Naive thymus-derived CD8-positive, alpha-beta T cell (primary cell): ENCODE measurements around the gene WFDC12. TPM values are rescaled to one million over a fixed set of nuclear protein-coding genes. Genes with fewer than 3 reads are reported as not detected.

Source experiments
- ATAC-seq, 2 donors: fragments of 150-1000 bp; cut with Tn5 transposase in 1 of 2; sonication (Bioruptor Pico), chemical (Tn5 transposase) in 1 of 2; 1 replicate in 1 of 2; 2 replicates in 1 of 2; pipeline ENCODE4 v1.10.0; 2021; ENCODE audit warnings: mild to moderate bottlenecking in 2 of 2, moderate library complexity in 2 of 2
- POLR2A ChIA-PET: fragments of 350-600 bp; sonication (Branson Sonifier 250); formaldehyde crosslinking; loops from one replicate; lab custom pipeline; 2021; ENCODE audit warnings: antibody characterized with exemption; lab: Charles Lee
- DNase-seq, 10 donors: peaks; one replicate each; pipeline versions ENCODE4 v3.0.0 to v3.0.0-alpha.2; 2020 to 2022
- H3K27ac Mint-ChIP-seq, 10 donors: one replicate each; pipeline ENCODE4 v1.8.0; 2020 to 2022; ENCODE audit warnings: mild to moderate bottlenecking in 10 of 10, mixed read lengths in 10 of 10, moderate library complexity in 4 of 10, inconsistent platforms in 1 of 10
- H3K27me3 Mint-ChIP-seq, 5 donors: one replicate each; pipeline ENCODE4 v1.8.0; 2021 to 2022; ENCODE audit warnings: mixed read lengths in 5 of 5
- H3K36me3 Mint-ChIP-seq, 3 donors: one replicate each; pipeline ENCODE4 v1.8.0; 2020 to 2022; ENCODE audit warnings: mixed read lengths in 3 of 3, mild to moderate bottlenecking in 2 of 3, inconsistent platforms in 1 of 3
- H3K4me1 Mint-ChIP-seq, 4 donors: one replicate each; pipeline ENCODE4 v1.8.0; 2021 to 2022; ENCODE audit warnings: mixed read lengths in 4 of 4
- H3K4me3 Mint-ChIP-seq, 10 donors: one replicate each; pipeline ENCODE4 v1.8.0; 2020 to 2022; ENCODE audit warnings: mild to moderate bottlenecking in 10 of 10, mixed read lengths in 10 of 10, moderate library complexity in 6 of 10, inconsistent platforms in 1 of 10
- H3K9me3 Mint-ChIP-seq, 9 donors: one replicate each; pipeline ENCODE4 v1.8.0; 2020 to 2022; ENCODE audit warnings: mixed read lengths in 9 of 9, mild to moderate bottlenecking in 3 of 9, inconsistent platforms in 1 of 9, moderate library complexity in 1 of 9
- polyA plus RNA-seq, 3 donors: library from polyadenylated mRNA; unstranded; fragments of 300-500 nt; fragmentation: Illumina TruSeq; gene quantifications; one replicate each; pipeline ENCODE4 v1.2.3, GENCODE V29; 2021
- total RNA-seq, 8 experiments: library from RNA in 2 of 8; stranded (reverse) in 2 of 8; gene quantifications; one replicate each; pipeline ENCODE4 v1.2.3 and lab custom pipeline; 2021 to 2026

Gene WFDC12
- total and polyA plus RNA-seq, 5 experiments from 2014 or later = not detected

- POLR2A ChIA-PET = no interaction called here
- ATAC-seq (no peak), DNase-seq (no peak)
- no peaks in the 10 kb centered on the region for H3K9me3 Mint-ChIP-seq
- no peak overlapping the region for H3K4me3 Mint-ChIP-seq
- peaks cover 3 to 8% (median 4%) of the 10 kb centered on the region in 4 donors for H3K4me1 Mint-ChIP-seq
- no peak overlapping the region for H3K27ac Mint-ChIP-seq
- H3K27me3 Mint-ChIP-seq = peaks cover 0 to 15% (median 4%) of the 10 kb centered on the region in 5 donors
- H3K36me3 Mint-ChIP-seq = no peaks in the 10 kb centered on the region
Observed at GRCh38 chr20:45112754-45113153, 11.5 kb downstream of the WFDC12 start.

GRCh38 chr20:45111799-45112471 lies 12.3 kb downstream of the WFDC12 start:
- DNase-seq (no peak), ATAC-seq (no peak)
- H3K27me3 Mint-ChIP-seq = peaks cover 0 to 18% (median 2%) of the 10 kb centered on the region in 5 donors
- H3K4me1 Mint-ChIP-seq = peaks cover 3 to 8% (median 4%) of the 10 kb centered on the region in 4 donors
- no peak overlapping the region for H3K4me3 Mint-ChIP-seq
- no peak overlapping the region for H3K27ac Mint-ChIP-seq
- H3K9me3 Mint-ChIP-seq = no peaks in the 10 kb centered on the region
- no peaks in the 10 kb centered on the region for H3K36me3 Mint-ChIP-seq
- POLR2A ChIA-PET = no interaction called here

GRCh38 chr20:45111285-45111684 lies 13.0 kb downstream of the WFDC12 start:
- Mint-ChIP-seq H3K27ac (no peak overlapping the region), H3K27me3 (peaks cover 0 to 16% (median 4%) of the 10 kb centered on the region in 5 donors), H3K4me3 (no peak overlapping the region), H3K36me3 (no peaks in the 10 kb centered on the region), H3K4me1 (peaks cover 3 to 8% (median 4%) of the 10 kb centered on the region in 4 donors), H3K9me3 (no peaks in the 10 kb centered on the region)
- POLR2A ChIA-PET = no interaction called here
- ATAC-seq = no peak
- DNase-seq = no peak

- no peaks in the 10 kb centered on the region for H3K36me3 Mint-ChIP-seq
- DNase-seq (no peak), ATAC-seq (no peak)
Observed at GRCh38 chr20:45110301-45110700, 14.0 kb downstream of the WFDC12 start.

GRCh38 chr20:45109634-45110033 lies 14.6 kb downstream of the WFDC12 start:
- peaks cover 4 to 21% (median 7%) of the 10 kb centered on the region in 5 donors for H3K27me3 Mint-ChIP-seq
- peaks cover 0 to 2% (median under 1%) of the 10 kb centered on the region in 4 donors for H3K4me1 Mint-ChIP-seq
- no peak overlapping the region for H3K4me3 Mint-ChIP-seq
- DNase-seq (no peak), ATAC-seq (no peak)
- POLR2A ChIA-PET = no interaction called here
- H3K36me3 Mint-ChIP-seq = no peaks in the 10 kb centered on the region
- no peak overlapping the region for H3K27ac Mint-ChIP-seq
- H3K9me3 Mint-ChIP-seq = no peaks in the 10 kb centered on the region

More at GRCh38 chr20:45110301-45110700, 14.0 kb downstream of the WFDC12 start:
- Mint-ChIP-seq H3K9me3 (no peaks in the 10 kb centered on the region), H3K27me3 (peaks cover 0 to 16% (median 4%) of the 10 kb centered on the region in 5 donors), H3K4me3 (no peak overlapping the region), H3K4me1 (peaks cover 3 to 8% (median 3%) of the 10 kb centered on the region in 4 donors), H3K27ac (no peak overlapping the region)
- POLR2A ChIA-PET = no interaction called here

- ATAC-seq (no peak), DNase-seq (no peak)
- H3K27ac Mint-ChIP-seq = no peak overlapping the region
- POLR2A ChIA-PET = interaction anchor here (1.3 kb wide), 1 partner anchor 9 kb away, joined by 4 read pairs; no protein-coding TSS in a partner anchor
- peaks cover 13 to 36% (median 19%) of the 10 kb centered on the region in 5 donors for H3K27me3 Mint-ChIP-seq
- H3K4me1 Mint-ChIP-seq = peaks cover 3 to 9% (median 4%) of the 10 kb centered on the region in 4 donors
- no peak overlapping the region for H3K4me3 Mint-ChIP-seq
- H3K9me3 Mint-ChIP-seq = no peaks in the 10 kb centered on the region
- no peaks in the 10 kb centered on the region for H3K36me3 Mint-ChIP-seq
Observed at GRCh38 chr20:45105317-45105716, 18.9 kb downstream of the WFDC12 start.

GRCh38 chr20:45104786-45105185 lies 19.5 kb downstream of the WFDC12 start:
- H3K4me3 Mint-ChIP-seq = no peak overlapping the region
- no peaks in the 10 kb centered on the region for H3K36me3 Mint-ChIP-seq
- H3K27ac Mint-ChIP-seq = no peak overlapping the region
- peaks cover 3 to 13% (median 6%) of the 10 kb centered on the region in 4 donors for H3K4me1 Mint-ChIP-seq
- H3K9me3 Mint-ChIP-seq = no peaks in the 10 kb centered on the region
- POLR2A ChIA-PET = interaction anchor here (1.3 kb wide), 1 partner anchor 9 kb away, joined by 4 read pairs; no protein-coding TSS in a partner anchor
- DNase-seq (no peak), ATAC-seq (no peak)
- peaks cover 18 to 41% (median 25%) of the 10 kb centered on the region in 5 donors for H3K27me3 Mint-ChIP-seq

- Mint-ChIP-seq H3K27ac (no peak overlapping the region), H3K9me3 (no peaks in the 10 kb centered on the region), H3K4me3 (no peak overlapping the region), H3K36me3 (no peaks in the 10 kb centered on the region), H3K4me1 (peaks cover 4 to 16% (median 10%) of the 10 kb centered on the region in 4 donors), H3K27me3 (peaks cover 30 to 54% (median 36%) of the 10 kb centered on the region in 5 donors)
- POLR2A ChIA-PET = no interaction called here
- no peak for ATAC-seq
- no peak for DNase-seq
Observed at GRCh38 chr20:45103072-45103471, 21.2 kb downstream of the WFDC12 start.

- no peaks in the 10 kb centered on the region for H3K36me3 Mint-ChIP-seq
- H3K4me1 Mint-ChIP-seq = peaks cover 11 to 22% (median 18%) of the 10 kb centered on the region in 4 donors
- ATAC-seq (no peak), DNase-seq (no peak)
- no peak overlapping the region for H3K27ac Mint-ChIP-seq
- H3K27me3 Mint-ChIP-seq = peaks cover 35 to 67% (median 43%) of the 10 kb centered on the region in 5 donors
- H3K4me3 Mint-ChIP-seq = peak overlapping the region in 5 of 10 donors; percentile 24 to 59 (median 30)
- no peaks in the 10 kb centered on the region for H3K9me3 Mint-ChIP-seq
- POLR2A ChIA-PET = no interaction called here
Observed at GRCh38 chr20:45101333-45101850, 22.9 kb downstream of the WFDC12 start.

GRCh38 chr20:45100563-45101245 lies 23.6 kb downstream of the WFDC12 start, which contains the start of gene KCNS1:
TSS of gene KCNS1 (minus strand) at chr20:45101127. CDS start at chr20:45099236, 1,891 bp downstream.
- no peak for DNase-seq
- H3K4me1 Mint-ChIP-seq = peaks cover 11 to 27% (median 22%) of the 10 kb centered on the region in 4 donors
- peaks cover 35 to 68% (median 46%) of the 10 kb centered on the region in 5 donors for H3K27me3 Mint-ChIP-seq
- no peaks in the 10 kb centered on the region for H3K36me3 Mint-ChIP-seq
- H3K4me3 Mint-ChIP-seq = peak within 1 kb of the TSS in 6 of 10 donors; percentile 24 to 59 (median 34)
- POLR2A ChIA-PET = no interaction called here
- no peak within 1 kb of the TSS for H3K27ac Mint-ChIP-seq
- ATAC-seq = no peak
- H3K9me3 Mint-ChIP-seq = no peaks in the 10 kb centered on the region

GRCh38 chr20:45098103-45098773 lies 26.0 kb downstream of the WFDC12 start:
- Mint-ChIP-seq H3K27me3 (peaks cover 32 to 49% (median 41%) of the 10 kb centered on the region in 5 donors), H3K36me3 (no peaks in the 10 kb centered on the region), H3K4me1 (peaks cover 12 to 28% (median 24%) of the 10 kb centered on the region in 4 donors), H3K27ac (no peak overlapping the region), H3K9me3 (no peaks in the 10 kb centered on the region), H3K4me3 (peak overlapping the region in 7 of 10 donors; percentile 15 to 75 (median 59))
- POLR2A ChIA-PET = no interaction called here
- DNase-seq (peak in 3 of 10 donors; percentile 14 to 33 (median 28)), ATAC-seq (peak; percentile 28 to 35)

- POLR2A ChIA-PET = no interaction called here
- peak in 6 of 10 donors; percentile 19 to 46 (median 34) for DNase-seq
- Mint-ChIP-seq H3K9me3 (no peaks in the 10 kb centered on the region), H3K27ac (peak overlapping the region in 1 of 10 donors; percentile 53), H3K27me3 (peaks cover 30 to 44% (median 39%) of the 10 kb centered on the region in 5 donors), H3K4me1 (peaks cover 12 to 28% (median 24%) of the 10 kb centered on the region in 4 donors), H3K4me3 (peak overlapping the region; percentile 42 to 83 (median 68)), H3K36me3 (no peaks in the 10 kb centered on the region)
- peak; percentile 56 to 71 for ATAC-seq
Observed at GRCh38 chr20:45097485-45098102, 26.7 kb downstream of the WFDC12 start.
